A549 treated with CORT108297 at 1 μM for 4 hours (cell line): ENCODE data around the gene TRAF6. TPM values are rescaled to one million over a fixed set of nuclear protein-coding genes. Genes with fewer than 3 reads are reported as not detected.

Experiments
- total RNA-seq: library from RNA; stranded (reverse); fragments of 200-300 nt; extraction: Qiagen RNA extraction; gene quantifications from 5 replicates; pipeline ENCODE4 v1.2.3, GENCODE V29; 2022

The TRAF6 gene, protein sequence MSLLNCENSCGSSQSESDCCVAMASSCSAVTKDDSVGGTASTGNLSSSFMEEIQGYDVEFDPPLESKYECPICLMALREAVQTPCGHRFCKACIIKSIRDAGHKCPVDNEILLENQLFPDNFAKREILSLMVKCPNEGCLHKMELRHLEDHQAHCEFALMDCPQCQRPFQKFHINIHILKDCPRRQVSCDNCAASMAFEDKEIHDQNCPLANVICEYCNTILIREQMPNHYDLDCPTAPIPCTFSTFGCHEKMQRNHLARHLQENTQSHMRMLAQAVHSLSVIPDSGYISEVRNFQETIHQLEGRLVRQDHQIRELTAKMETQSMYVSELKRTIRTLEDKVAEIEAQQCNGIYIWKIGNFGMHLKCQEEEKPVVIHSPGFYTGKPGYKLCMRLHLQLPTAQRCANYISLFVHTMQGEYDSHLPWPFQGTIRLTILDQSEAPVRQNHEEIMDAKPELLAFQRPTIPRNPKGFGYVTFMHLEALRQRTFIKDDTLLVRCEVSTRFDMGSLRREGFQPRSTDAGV
- total RNA-seq: 5.7 to 7.5 TPM (median 6.7 TPM) in 5 replicates

DNA sequence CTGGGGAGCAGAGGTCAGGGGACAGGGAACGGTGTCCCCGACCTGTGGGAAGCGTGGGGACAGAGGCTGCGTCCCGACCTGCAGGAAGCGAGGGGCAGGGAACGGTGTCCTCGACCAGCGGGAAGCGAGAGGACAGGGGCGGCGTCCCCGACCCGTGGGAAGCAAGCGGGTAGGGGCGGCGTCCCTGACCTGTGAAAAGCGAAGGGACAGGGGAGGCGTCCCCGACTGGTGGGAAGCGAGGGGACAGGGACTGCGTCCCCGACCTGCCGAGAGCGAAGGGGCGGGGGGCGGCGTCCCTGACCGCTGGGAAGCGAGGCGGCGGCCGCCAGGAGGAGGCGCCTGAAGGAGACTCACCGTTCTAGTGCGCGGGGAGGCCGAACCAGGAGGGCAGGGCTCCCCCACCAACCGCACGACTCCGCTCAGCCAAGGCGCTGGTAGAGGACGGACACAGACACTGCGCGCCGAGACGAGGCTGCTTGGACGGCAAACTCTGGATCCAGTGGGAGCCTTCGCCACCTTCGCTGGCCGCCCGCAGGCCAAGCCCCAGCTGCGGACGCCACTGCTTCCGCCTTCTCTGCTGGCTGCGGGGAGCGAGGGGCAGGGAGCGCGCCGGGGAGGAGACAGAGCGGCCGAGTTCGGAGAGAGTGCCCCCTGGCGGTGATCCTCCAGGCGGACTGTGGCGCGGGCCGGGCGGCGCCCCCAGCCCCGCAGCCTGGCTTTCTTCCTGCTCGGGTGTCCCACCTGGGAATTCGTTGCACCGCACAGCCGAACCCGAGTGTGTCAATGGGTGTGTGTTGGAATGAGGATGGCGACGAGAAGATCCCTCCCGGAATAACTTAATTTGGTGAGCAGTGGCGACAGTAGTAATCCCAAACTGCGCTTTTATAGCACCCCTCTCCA is at the start of gene TRAF6:
TRAF6 (minus strand) TSS at position 579 of the 900 bp plus-strand sequence. CDS start 8,757 bp downstream, outside the sequence.

Other genes starting within 250 kb of the TRAF6 start
- 37.1 to 57.4 TPM (median 53.8 TPM) in 5 replicates for gene COMMD9, start 220.8 kb downstream of the TRAF6 start, total RNA-seq
- 9.9 to 12.6 TPM (median 11.2 TPM) in 5 replicates for gene PRR5L, start 214.0 kb downstream of the TRAF6 start, total RNA-seq
- gene RAG1, start 57.7 kb upstream of the TRAF6 start, total RNA-seq: 0.09 to 0.64 TPM (median 0.32 TPM) in 5 replicates
- gene IFTAP, start 84.2 kb upstream of the TRAF6 start, total RNA-seq: 15.3 to 21.6 TPM (median 17.2 TPM) in 5 replicates
- not detected in 5 replicates for gene RAG2, start 88.0 kb upstream of the TRAF6 start, total RNA-seq